Endothelial cell of umbilical vein (primary cell): Measurements from ENCODE around the gene ACOT11. TPM values are rescaled to one million over a fixed set of nuclear protein-coding genes. Genes with fewer than 3 reads are reported as not detected.

Source experiments
- BruUV-seq: library from RNA; stranded (reverse); fragments of 400-500 nt; replicated peaks from 2 replicates; lab custom pipeline; 2021; lab: Mats Ljungman, UMichigan
- CTCF ChIA-PET: fragments of 300-600, 350-600 bp; sonication (Branson Sonifier 250); formaldehyde crosslinking; loops from one replicate; lab custom pipeline; 2021; ENCODE audit warnings: antibody characterized with exemption, inconsistent platforms; lab: Charles Lee
- POLR2A ChIA-PET: fragments of 300-600, 350-600 bp; sonication (Branson Sonifier 250); formaldehyde crosslinking; loops from one replicate; lab custom pipeline; 2021; ENCODE audit warnings: antibody characterized with exemption, inconsistent platforms; lab: Charles Lee
- DNase-seq: peaks from one replicate; pipeline ENCODE4 v3.0.0-alpha.2; 2011; ENCODE audit warnings: low read depth, low spot score
- FAIRE-seq: peaks from 2 replicates; lab custom pipeline; 2011; peaks lifted over from hg19 to GRCh38; lab: Jason Lieb, UNC
- H2AFZ ChIP-seq: 2 replicates; pipeline ENCODE4 v1.6.0; 2012; ENCODE audit warnings: low read depth, low read length, control low read depth, inconsistent platforms
- H3K27ac ChIP-seq: 2 replicates; pipeline ENCODE4 v1.5.1; 2011; ENCODE audit warnings: low read depth, mild to moderate bottlenecking, control low read depth, low read length, moderate library complexity; ENCODE audit not compliant: insufficient read depth
- H3K27me3 ChIP-seq, 2 experiments: 2 replicates each; pipeline versions ENCODE4 v1.6.0 to v1.6.1; 2011; ENCODE audit warnings: low read length in 2 of 2, mixed read lengths in 1 of 2; ENCODE audit not compliant: control insufficient read depth in 2 of 2, insufficient read depth in 2 of 2
- H3K36me3 ChIP-seq, 2 experiments: 2 replicates in 1 of 2; 3 replicates in 1 of 2; pipeline ENCODE4 v1.5.1; 2011; ENCODE audit warnings: low read length in 2 of 2, mild to moderate bottlenecking in 1 of 2, moderate library complexity in 1 of 2; ENCODE audit not compliant: control insufficient read depth in 2 of 2, insufficient read depth in 2 of 2; ENCODE audit errors: extremely low read depth in 1 of 2
- H3K4me1 ChIP-seq: 3 replicates; pipeline ENCODE4 v1.5.1; 2011; ENCODE audit warnings: mild to moderate bottlenecking, low read length; ENCODE audit not compliant: control insufficient read depth, insufficient read depth; ENCODE audit errors: extremely low read depth
- H3K4me2 ChIP-seq: 2 replicates; pipeline ENCODE4 v1.6.1; 2011; ENCODE audit warnings: low read length, control low read depth, mixed read lengths; ENCODE audit not compliant: insufficient read depth
- H3K4me3 ChIP-seq, 3 experiments: fragments of 200-600 bp in 1 of 3; sonication (generic), shearing (Covaris generic) in 1 of 3; replicated peaks in 1 of 3; 2 replicates each; pipeline ENCODE4 v1.5.1; 2011 to 2016; ENCODE audit warnings: control low read depth in 3 of 3, low read length in 3 of 3, mild to moderate bottlenecking in 2 of 3, inconsistent platforms in 1 of 3, low read depth in 1 of 3, moderate library complexity in 1 of 3; ENCODE audit not compliant: insufficient read depth in 1 of 3
- H3K79me2 ChIP-seq: 2 replicates; pipeline ENCODE4 v1.6.0; 2012; ENCODE audit warnings: low read length, inconsistent platforms; ENCODE audit not compliant: control insufficient read depth, insufficient read depth
- H3K9ac ChIP-seq: replicated peaks from 2 replicates; pipeline ENCODE3; 2011; ENCODE audit warnings: low read length, control low read depth; ENCODE audit not compliant: insufficient read depth; ENCODE audit errors: extremely low read depth
- H3K9me1 ChIP-seq: replicated peaks from 3 replicates; pipeline ENCODE4 v1.6.0; 2011; ENCODE audit warnings: mild to moderate bottlenecking, low read length; ENCODE audit not compliant: control insufficient read depth, insufficient read depth; ENCODE audit errors: extremely low read depth
- H3K9me3 ChIP-seq: replicated peaks from 2 replicates; pipeline ENCODE4 v1.5.1; 2012; ENCODE audit warnings: low read length, inconsistent platforms; ENCODE audit not compliant: control insufficient read depth, insufficient read depth
- H4K20me1 ChIP-seq: replicated peaks from 2 replicates; pipeline ENCODE3; 2011; ENCODE audit warnings: mild to moderate bottlenecking, low read length; ENCODE audit not compliant: control insufficient read depth, insufficient read depth; ENCODE audit errors: extremely low read depth
- EZH2 ChIP-seq: IDR thresholded peaks from 2 replicates; pipeline ENCODE4 v1.6.1; 2012; ENCODE audit warnings: borderline replicate concordance, low read depth, mild to moderate bottlenecking, moderate library complexity, low read length, inconsistent platforms; ENCODE audit not compliant: severe bottlenecking
- FOS ChIP-seq: IDR thresholded peaks from 2 replicates; pipeline ENCODE4 v1.6.1; 2011; ENCODE audit warnings: mild to moderate bottlenecking, low read length, moderate library complexity, borderline replicate concordance; ENCODE audit not compliant: insufficient read depth
- GATA2 ChIP-seq: IDR thresholded peaks from 2 replicates; pipeline ENCODE4 v1.7.0; 2011; ENCODE audit warnings: low read depth, mild to moderate bottlenecking, moderate library complexity, mixed read lengths, low read length; ENCODE audit not compliant: insufficient read length, insufficient read depth
- JUN ChIP-seq: IDR thresholded peaks from 2 replicates; pipeline ENCODE4 v1.6.1; 2011; ENCODE audit warnings: borderline replicate concordance, low read depth; ENCODE audit not compliant: insufficient read length, insufficient read depth
- MYC ChIP-seq: IDR thresholded peaks from one replicate; pipeline ENCODE4 v1.6.1; 2011; ENCODE audit warnings: mild to moderate bottlenecking, low read depth, low read length
- POLR2A ChIP-seq: IDR thresholded peaks from 2 replicates; pipeline ENCODE4 v1.6.1; 2012; ENCODE audit warnings: low read depth, mild to moderate bottlenecking, control low read depth, low read length
- POLR2AphosphoS5 ChIP-seq: IDR thresholded peaks from 2 replicates; pipeline ENCODE4 v1.6.1; 2012; ENCODE audit warnings: low read depth, mild to moderate bottlenecking, control low read depth, low read length, moderate library complexity; ENCODE audit not compliant: insufficient read depth
- dilution Hi-C: fragments of 300-500 bp; cut with MboI; formaldehyde crosslinking; loops from one replicate; pipeline ENCODE4 v1.15.0; 2019; ENCODE audit warnings: low sequenced_read_pairs; ENCODE audit not compliant: extremely low pct_ligation_motif_present
- intact Hi-C: fragments of 100-400 bp; cut with micrococcal nuclease; formaldehyde crosslinking; loops from one replicate; pipeline ENCODE4 v1.10.0; 2022
- polyA plus RNA-seq, 4 experiments: library from polyadenylated mRNA; depleted of rRNA in 3 of 4; stranded (reverse) in 3 of 4; unstranded in 1 of 4; fragments of >200 nt; gene quantifications; 2 replicates each; pipeline versions ENCODE4 v1.2.1 to v1.2.3, GENCODE V29; 2011 to 2012; ENCODE audit warnings: missing spikeins in 1 of 4
- total RNA-seq: library from RNA; stranded (reverse); gene quantifications from 2 replicates; pipeline ENCODE4 v1.2.3, GENCODE V29; 2021
- TF ChIP-seq, protein P1 (sequence below), 2 donors: IDR thresholded peaks; 1 replicate in 1 of 2; 2 replicates in 1 of 2; pipeline ENCODE4 v1.5.1; 2011; ENCODE audit warnings: low read length in 2 of 2, mild to moderate bottlenecking in 2 of 2, moderate library complexity in 2 of 2, control low read depth in 1 of 2, inconsistent platforms in 1 of 2, low read depth in 1 of 2; ENCODE audit not compliant: insufficient read depth in 1 of 2; ENCODE audit errors: extremely low read depth in 1 of 2
- TF ChIP-seq, protein P2 (sequence below): IDR thresholded peaks from 2 replicates; pipeline ENCODE4 v1.6.1; 2011; ENCODE audit not compliant: insufficient read depth, insufficient read length

The ACOT11 gene
- total and polyA plus RNA-seq, 2 donors (not counting 3 experiments of a cell fraction or from before 2014, with no cell fraction given) = 4.5 to 5.4 TPM

DNA sequence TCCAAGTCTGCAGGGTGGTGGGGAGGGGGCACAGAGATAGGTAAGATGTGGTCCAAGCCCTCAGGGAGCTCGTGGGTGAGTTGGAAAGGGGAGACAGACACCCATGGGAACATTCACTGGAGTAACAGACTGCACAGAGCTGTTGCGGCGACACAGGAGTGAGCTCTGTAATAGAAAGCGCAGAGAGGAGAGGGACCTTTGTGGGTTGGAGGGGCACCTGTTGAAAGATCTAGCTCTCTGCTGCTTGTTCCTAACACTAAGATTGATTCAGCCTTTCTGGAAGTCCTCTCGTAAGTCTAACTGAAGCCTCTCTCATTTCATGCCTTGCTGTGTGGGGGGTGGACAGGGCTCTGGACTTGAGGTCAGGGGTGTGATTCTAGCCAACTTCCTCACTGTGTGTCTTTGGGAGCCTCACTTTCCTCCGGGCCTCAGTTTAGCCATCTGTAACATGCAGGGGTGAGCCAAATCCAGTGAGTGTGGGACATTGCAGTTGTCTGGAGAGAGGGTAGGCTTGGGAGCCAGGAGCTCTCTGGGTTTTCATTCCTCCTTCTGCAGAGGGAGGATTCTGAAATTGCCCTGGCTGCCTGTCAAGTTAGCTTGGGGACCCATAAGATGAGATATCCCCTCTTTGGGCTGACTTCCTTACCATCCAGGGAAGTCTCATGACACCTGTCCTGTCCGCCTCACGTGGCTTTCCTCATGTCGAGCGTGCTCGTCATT, 2.0 kb upstream of the ACOT11 start:
- intact Hi-C loops (no loop called here), dilution Hi-C loops (no loop called here)
- CTCF ChIA-PET = interaction anchor here (1.0 to 2.9 kb wide), 2 partner anchors 25 to 47 kb away, joined by 3 to 13 read pairs; no protein-coding TSS in a partner anchor
- Histone ChIP-seq H2AFZ (no peak overlapping the region), H3K4me1 (peaks cover 19% of the 10 kb centered on the region), H3K27me3 (no peaks in the 10 kb centered on the region), H3K79me2 (no peaks in the 10 kb centered on the region), H3K9me3 (no peaks in the 10 kb centered on the region), H3K36me3 (no peaks in the 10 kb centered on the region), H3K4me3 (no peak overlapping the region), H3K27ac (no peak overlapping the region), H4K20me1 (no peaks in the 10 kb centered on the region), H3K4me2 (no peak overlapping the region), H3K9me1 (no peaks in the 10 kb centered on the region), H3K9ac (no peak overlapping the region)
- no TSS peak for BruUV-seq
- FAIRE-seq (no peak), DNase-seq (no peak)
- POLR2A ChIA-PET = no interaction called here
- no peak for TF ChIP-seq POLR2A

DNA sequence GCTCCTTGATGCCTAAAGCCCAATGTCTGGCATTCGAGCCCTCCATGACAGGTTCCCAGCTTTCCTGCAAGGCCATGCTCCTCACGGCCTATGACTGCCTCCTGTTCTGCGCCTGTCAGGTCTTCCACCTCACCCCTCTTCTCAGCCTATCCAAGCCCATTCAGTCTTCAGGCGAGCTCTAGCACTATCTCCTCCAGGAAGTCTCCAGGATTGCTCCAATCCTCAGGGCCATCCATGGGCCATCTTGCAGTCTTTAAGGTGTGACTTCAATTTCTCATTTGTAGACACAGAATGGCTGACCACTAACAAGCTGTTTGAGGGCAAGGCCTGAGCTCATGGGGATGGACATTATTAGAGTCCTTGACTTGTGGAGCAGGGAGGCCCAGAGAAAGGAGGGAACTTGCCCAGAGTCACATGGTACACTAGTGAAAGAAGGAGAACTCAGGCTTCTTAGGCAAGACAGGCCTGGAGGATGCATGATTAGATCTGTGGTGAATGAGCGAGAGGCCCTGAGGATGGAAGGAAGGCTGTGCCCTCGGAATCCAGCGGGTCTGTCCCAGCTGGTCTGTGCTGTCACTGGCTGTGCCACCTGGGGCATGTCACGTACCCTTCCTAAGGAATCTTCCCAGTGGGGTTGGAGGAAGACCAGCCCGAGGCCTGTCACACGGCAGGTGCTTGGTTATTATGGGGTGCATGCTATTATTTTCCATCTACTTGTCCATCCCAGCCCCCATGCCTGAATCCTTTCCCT, 1.2 kb upstream of the ACOT11 start:
- H3K4me2 ChIP-seq = no peak overlapping the region
- peaks cover 17% of the 10 kb centered on the region for H3K4me1 ChIP-seq
- no peaks in the 10 kb centered on the region for H3K36me3 ChIP-seq
- no peak overlapping the region for H3K9ac ChIP-seq
- BruUV-seq = no TSS peak
- H3K9me3 ChIP-seq = no peaks in the 10 kb centered on the region
- H4K20me1 ChIP-seq = no peaks in the 10 kb centered on the region
- TF ChIP-seq EZH2 (no peak), MYC (no peak), GATA2 (no peak), POLR2AphosphoS5 (no peak), JUN (no peak), POLR2A (no peak), FOS (no peak)
- TF ChIP-seq, protein P1, sequence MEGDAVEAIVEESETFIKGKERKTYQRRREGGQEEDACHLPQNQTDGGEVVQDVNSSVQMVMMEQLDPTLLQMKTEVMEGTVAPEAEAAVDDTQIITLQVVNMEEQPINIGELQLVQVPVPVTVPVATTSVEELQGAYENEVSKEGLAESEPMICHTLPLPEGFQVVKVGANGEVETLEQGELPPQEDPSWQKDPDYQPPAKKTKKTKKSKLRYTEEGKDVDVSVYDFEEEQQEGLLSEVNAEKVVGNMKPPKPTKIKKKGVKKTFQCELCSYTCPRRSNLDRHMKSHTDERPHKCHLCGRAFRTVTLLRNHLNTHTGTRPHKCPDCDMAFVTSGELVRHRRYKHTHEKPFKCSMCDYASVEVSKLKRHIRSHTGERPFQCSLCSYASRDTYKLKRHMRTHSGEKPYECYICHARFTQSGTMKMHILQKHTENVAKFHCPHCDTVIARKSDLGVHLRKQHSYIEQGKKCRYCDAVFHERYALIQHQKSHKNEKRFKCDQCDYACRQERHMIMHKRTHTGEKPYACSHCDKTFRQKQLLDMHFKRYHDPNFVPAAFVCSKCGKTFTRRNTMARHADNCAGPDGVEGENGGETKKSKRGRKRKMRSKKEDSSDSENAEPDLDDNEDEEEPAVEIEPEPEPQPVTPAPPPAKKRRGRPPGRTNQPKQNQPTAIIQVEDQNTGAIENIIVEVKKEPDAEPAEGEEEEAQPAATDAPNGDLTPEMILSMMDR (IDR thresholded peaks at IDR 0.05; ENCODE audit: extremely low read depth in 1 of 2, insufficient read depth in 1 of 2, low read depth in 1 of 2, low read length in 2 of 2) = no peak
- TF ChIP-seq, protein P2, sequence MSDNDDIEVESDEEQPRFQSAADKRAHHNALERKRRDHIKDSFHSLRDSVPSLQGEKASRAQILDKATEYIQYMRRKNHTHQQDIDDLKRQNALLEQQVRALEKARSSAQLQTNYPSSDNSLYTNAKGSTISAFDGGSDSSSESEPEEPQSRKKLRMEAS = no peak
- H3K27ac ChIP-seq = no peak overlapping the region
- POLR2A ChIA-PET = no interaction called here
- no peaks in the 10 kb centered on the region for H3K9me1 ChIP-seq
- intact Hi-C loops (no loop called here), dilution Hi-C loops (no loop called here)
- no peaks in the 10 kb centered on the region for H3K27me3 ChIP-seq
- DNase-seq = no peak
- no peaks in the 10 kb centered on the region for H3K79me2 ChIP-seq
- no peak overlapping the region for H3K4me3 ChIP-seq
- CTCF ChIA-PET = interaction anchor here (0.6 to 2.9 kb wide), 5 partner anchors 9 to 47 kb away, joined by 3 to 13 read pairs (median 3); no protein-coding TSS in a partner anchor
- H2AFZ ChIP-seq = no peak overlapping the region
- no peak for FAIRE-seq
